ENCODE measurements around the gene HINFP. TPM values are rescaled to one million over a fixed set of nuclear protein-coding genes. Genes with fewer than 3 reads are reported as not detected.

HINFP gene
- total RNA-seq, 6 experiments from 2014 or later: 9.9 to 13.4 (median 11.3) TPM

GRCh38 chr11:119111361-119111925 lies 9.9 kb upstream of the HINFP start:
- Mint-ChIP-seq H3K4me3 (no peak overlapping the region), H3K27ac (no peak overlapping the region)
- DNase-seq: no peak

GRCh38 chr11:119112314-119113020 lies 8.9 kb upstream of the HINFP start:
- Mint-ChIP-seq H3K36me3 (ENCODE audit: low read depth) (peaks cover 32% of the 10 kb centered on the region; the same call in 1 of the 2 replicates), H3K4me1 (ENCODE audit: low read depth) (peaks cover 26% of the 10 kb centered on the region), H3K9me3 (no peaks in the 10 kb centered on the region), H3K27ac (peak overlapping the region; percentile 53; the same call in 1 of the 2 replicates), H3K27me3 (ENCODE audit: insufficient read depth) (no peaks in the 10 kb centered on the region; the same call in 1 of the 2 replicates), H3K4me3 (no peak overlapping the region)
- TF ChIP-seq CTCF (IDR thresholded peaks at IDR 0.05): no peak
- DNase-seq: no peak

More at GRCh38 chr11:119111361-119111925, 9.9 kb upstream of the HINFP start:
- H3K9me3 Mint-ChIP-seq: no peaks in the 10 kb centered on the region
- peaks cover 32% of the 10 kb centered on the region; the same call in 1 of the 2 replicates for H3K36me3 Mint-ChIP-seq (ENCODE audit: low read depth)
- H3K4me1 Mint-ChIP-seq (ENCODE audit: low read depth): peaks cover 31% of the 10 kb centered on the region
- H3K27me3 Mint-ChIP-seq (ENCODE audit: insufficient read depth): no peaks in the 10 kb centered on the region; the same call in 1 of the 2 replicates
- TF ChIP-seq CTCF (IDR thresholded peaks at IDR 0.05): no peak

- peaks cover 18% of the 10 kb centered on the region for H3K4me1 Mint-ChIP-seq (ENCODE audit: low read depth)
Observed at GRCh38 chr11:119113716-119114115, 7.7 kb upstream of the HINFP start.

GRCh38 chr11:119114351-119114750 lies 7.0 kb upstream of the HINFP start:
- DNase-seq: no peak
- Mint-ChIP-seq H3K9me3 (no peaks in the 10 kb centered on the region), H3K36me3 (ENCODE audit: low read depth) (peaks cover 32% of the 10 kb centered on the region; the same call in 1 of the 2 replicates), H3K27ac (no peak overlapping the region), H3K4me3 (no peak overlapping the region), H3K27me3 (ENCODE audit: insufficient read depth) (no peaks in the 10 kb centered on the region; the same call in 1 of the 2 replicates), H3K4me1 (ENCODE audit: low read depth) (peaks cover 12% of the 10 kb centered on the region)
- no peak for TF ChIP-seq CTCF (IDR thresholded peaks at IDR 0.05)

More at GRCh38 chr11:119113716-119114115, 7.7 kb upstream of the HINFP start:
- H3K27me3 Mint-ChIP-seq (ENCODE audit: insufficient read depth): no peaks in the 10 kb centered on the region; the same call in 1 of the 2 replicates
- no peak overlapping the region for H3K4me3 Mint-ChIP-seq
- peaks cover 32% of the 10 kb centered on the region; the same call in 1 of the 2 replicates for H3K36me3 Mint-ChIP-seq (ENCODE audit: low read depth)
- H3K27ac Mint-ChIP-seq: no peak overlapping the region
- H3K9me3 Mint-ChIP-seq: no peaks in the 10 kb centered on the region
- no peak for DNase-seq
- TF ChIP-seq CTCF (IDR thresholded peaks at IDR 0.05): no peak

GRCh38 chr11:119115484-119116234 lies 5.7 kb upstream of the HINFP start:
- H3K36me3 Mint-ChIP-seq (ENCODE audit: low read depth): peaks cover 27% of the 10 kb centered on the region; the same call in 1 of the 2 replicates
- H3K27me3 Mint-ChIP-seq (ENCODE audit: insufficient read depth): no peaks in the 10 kb centered on the region; the same call in 1 of the 2 replicates
- no peak for DNase-seq
- no peaks in the 10 kb centered on the region for H3K9me3 Mint-ChIP-seq
- H3K27ac Mint-ChIP-seq: no peak overlapping the region
- H3K4me3 Mint-ChIP-seq: no peak overlapping the region
- TF ChIP-seq CTCF (IDR thresholded peaks at IDR 0.05): no peak
- peaks cover 18% of the 10 kb centered on the region for H3K4me1 Mint-ChIP-seq (ENCODE audit: low read depth)

All from HFFc6 (cell line).